Smooth muscle cell of the brain vasculature (primary cell): ENCODE measurements around the gene DSE.

Experiments used
- DNase-seq: peaks from one replicate; pipeline ENCODE4 v3.0.0-alpha.2; 2012; ENCODE audit warnings: low read depth, low spot score

DSE gene

GRCh38 chr6:116446399-116446798 lies 75.7 kb downstream of the DSE start:
- DNase-seq: no peak

GRCh38 chr6:116447052-116447451 lies 76.3 kb downstream of the DSE start:
- DNase-seq: no peak

DNA sequence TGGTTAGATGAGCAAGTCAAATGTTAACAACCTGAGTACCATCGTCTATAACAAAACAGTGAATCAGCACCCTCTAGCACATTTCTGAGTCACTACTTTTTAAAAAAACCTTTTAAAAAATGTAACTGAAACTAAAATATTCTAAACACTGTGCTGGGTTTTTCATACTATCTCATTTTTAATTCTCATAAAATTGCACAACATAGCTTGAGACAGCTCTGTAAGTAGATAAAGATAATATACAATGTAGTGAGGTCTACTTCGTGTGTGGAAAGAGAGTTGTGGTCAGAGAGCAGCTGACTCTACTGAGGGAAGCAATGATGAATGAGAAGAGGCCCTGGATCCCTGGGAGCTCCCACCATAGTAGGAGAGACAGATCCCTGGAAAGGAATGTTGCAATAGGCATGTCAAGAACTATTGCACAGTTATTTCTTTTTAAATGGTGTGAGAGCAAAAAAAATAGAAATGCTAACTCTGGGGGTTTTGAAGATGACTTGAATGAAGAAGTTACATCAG lies 76.8 kb downstream of the DSE start:
- DNase-seq: no peak

DNA sequence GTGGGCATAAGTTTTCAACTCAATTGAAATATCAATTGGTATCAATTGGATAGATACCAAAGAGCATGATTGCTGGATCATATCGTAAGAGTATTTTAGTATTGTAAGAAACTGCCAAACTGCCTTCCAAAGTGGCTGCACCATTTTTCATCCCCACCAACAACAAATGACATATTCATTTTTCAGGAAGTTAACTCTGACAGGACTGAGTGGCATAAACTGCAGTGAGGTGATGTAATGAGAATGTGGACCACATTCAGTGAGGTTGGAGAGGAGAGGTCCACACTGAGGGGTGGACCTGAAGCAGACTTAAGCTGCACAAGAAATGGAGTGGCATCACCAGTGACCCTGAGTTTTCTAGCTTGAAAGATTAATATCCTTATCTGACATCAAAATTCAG lies 78.8 kb downstream of the DSE start:
- no peak for DNase-seq

DNA sequence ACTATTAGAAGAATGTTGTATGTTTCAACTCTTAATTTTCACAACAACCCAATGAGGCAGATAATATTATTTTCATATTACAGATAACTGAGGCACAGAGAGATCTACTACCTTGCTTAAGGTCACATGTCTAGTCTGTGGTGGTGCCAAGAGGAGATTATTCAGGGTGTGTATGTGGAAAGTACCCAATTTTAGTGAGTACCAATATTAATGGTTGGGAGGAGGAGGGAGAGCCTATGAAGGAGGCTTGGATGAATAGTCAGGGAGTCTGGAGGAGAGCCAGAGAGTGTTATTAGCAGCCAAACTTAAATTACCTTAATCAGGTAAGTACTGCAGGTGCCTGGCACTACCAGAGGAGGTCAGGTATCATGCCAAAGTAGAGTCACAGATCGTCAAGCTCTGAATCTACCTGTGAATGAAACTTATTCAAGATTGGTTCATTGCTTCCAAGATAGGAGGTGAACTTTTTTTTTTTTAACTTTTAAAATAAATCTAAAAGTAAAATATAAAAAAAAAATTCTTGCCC lies 79.5 kb downstream of the DSE start:
- DNase-seq: no peak

DNA sequence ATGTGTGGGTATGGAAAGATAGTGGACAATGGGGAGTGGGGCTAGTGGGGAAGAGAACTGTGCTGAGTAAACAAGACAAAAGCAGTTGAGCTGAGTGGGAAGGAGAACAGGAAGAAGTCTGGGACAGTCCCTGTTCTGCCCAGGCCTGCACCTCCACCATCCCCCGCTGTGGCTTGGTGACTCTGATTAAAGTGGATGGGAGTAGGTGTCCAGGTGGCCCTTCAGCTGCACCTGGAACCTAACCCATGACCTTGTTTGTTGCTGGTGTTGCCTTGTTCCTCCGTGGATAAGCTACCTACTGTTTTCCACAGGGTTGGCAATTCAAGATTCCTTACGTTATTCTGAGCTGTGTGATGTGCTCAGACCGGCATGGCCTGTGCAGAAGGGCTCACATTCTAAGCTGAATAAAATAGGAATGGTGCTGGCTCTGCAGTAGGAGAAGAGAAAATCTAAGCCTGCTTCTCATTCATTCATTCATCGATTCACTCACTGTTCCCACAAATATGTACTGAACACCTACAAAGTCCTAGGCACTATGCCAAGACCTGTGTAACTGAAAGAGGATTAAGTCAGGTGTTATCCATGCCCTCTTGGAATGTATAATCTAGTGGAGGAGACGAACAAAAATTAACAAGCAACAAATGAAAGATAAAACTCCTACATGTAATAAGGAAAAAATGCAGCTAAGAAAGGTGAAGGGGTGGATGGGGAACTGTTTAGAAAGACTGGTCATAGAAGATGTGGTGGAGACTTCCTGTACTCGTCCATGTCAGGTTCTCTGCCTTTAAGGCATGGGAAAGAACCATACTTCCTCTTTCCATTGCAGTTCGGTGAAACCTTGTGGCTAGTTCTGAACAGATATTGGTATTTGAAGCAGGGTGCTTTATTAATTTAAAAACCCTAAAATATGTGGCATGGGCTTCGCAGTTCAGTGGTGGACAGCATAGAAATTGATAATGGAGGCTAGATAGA lies 80.3 kb downstream of the DSE start:
- DNase-seq: no peak

DNA sequence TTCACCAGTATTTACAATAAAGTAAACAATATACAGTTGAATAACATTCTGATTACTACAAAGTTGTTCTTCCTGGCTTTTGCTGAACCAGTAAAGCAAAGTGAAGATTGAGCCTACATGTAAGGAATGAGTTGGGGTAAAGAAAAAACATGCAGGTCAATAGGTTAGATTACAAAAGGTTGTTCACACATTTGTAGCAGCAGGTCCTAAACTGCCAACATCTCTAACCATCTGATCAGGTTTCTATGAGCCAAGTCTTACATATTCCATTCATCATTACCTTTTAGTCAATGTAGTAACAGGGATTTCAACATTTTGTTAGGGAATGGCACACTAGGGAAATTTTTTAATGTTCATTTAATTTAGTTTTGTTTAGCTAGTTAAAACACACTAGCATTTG lies 81.2 kb downstream of the DSE start:
- no peak for DNase-seq

DNA sequence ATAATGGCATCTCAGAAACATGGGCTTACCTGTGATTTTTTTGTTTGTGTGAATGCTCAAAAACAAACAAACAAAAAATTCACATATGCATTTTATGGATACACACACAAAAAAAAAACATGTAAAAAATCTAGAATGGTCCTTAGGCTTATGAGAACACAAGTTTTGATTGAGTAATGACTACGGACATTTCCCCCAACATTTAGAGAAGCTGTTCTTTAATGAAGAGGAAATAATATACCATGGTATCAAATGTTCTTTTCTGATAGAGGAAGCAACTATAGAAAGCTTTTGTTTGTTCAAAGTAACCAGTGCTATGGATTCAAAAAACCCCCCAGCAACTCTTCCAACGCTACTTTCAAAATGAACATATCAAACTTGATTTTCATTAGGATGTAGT lies 81.8 kb downstream of the DSE start:
- no peak for DNase-seq

DNA sequence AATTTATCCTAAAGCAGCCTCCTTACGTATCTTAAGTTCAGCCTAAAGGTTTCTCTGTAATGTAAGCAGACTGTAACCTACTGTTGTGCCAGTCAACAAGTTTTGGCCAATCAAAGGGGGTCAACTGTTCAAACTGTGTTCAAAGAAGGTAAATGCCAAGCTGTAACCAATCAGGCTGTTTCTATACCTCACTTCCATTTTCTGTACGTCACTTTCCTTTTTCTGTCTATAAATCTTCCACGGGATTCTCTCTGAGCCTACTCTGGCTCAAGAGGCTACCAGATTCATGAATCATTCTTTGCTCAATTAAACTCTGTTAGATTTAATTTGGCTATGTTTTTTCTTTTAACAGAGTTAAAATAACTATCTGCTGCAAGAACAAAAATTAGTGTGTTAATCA lies 85.4 kb downstream of the DSE start:
- no peak for DNase-seq

GRCh38 chr6:116456927-116457326 lies 86.2 kb downstream of the DSE start:
- DNase-seq: no peak

DNA sequence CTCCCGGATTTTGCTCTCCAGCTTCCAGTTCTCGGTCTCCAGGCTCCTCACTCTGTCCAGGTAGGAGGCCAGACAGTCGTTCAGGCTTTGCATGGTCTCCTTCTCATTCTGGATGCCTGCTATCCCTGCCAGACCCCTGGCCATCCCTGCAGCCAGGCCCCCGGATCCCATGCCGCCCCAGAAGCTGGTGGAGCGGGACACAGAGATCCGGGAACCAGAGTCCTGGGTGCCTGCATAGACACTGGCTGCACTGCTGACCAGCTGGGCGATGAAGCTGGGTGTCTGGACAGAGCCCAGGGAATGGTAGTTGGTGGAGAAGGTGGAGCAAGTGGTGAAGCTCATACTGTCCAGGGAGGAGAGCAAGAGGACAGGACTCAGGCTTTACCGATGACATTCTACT lies 87.5 kb downstream of the DSE start:
- no peak for DNase-seq

- DNase-seq: no peak
These were observed 89.2 kb downstream of the DSE start for GRCh38 chr6:116459927-116460326.

GRCh38 chr6:116461331-116461931 lies 90.7 kb downstream of the DSE start, which contains the start of gene CALHM6:
TSS of gene CALHM6 (plus strand) at chr6:116461375. CDS start at chr6:116461930, 555 bp downstream.
- DNase-seq: no peak

DNA sequence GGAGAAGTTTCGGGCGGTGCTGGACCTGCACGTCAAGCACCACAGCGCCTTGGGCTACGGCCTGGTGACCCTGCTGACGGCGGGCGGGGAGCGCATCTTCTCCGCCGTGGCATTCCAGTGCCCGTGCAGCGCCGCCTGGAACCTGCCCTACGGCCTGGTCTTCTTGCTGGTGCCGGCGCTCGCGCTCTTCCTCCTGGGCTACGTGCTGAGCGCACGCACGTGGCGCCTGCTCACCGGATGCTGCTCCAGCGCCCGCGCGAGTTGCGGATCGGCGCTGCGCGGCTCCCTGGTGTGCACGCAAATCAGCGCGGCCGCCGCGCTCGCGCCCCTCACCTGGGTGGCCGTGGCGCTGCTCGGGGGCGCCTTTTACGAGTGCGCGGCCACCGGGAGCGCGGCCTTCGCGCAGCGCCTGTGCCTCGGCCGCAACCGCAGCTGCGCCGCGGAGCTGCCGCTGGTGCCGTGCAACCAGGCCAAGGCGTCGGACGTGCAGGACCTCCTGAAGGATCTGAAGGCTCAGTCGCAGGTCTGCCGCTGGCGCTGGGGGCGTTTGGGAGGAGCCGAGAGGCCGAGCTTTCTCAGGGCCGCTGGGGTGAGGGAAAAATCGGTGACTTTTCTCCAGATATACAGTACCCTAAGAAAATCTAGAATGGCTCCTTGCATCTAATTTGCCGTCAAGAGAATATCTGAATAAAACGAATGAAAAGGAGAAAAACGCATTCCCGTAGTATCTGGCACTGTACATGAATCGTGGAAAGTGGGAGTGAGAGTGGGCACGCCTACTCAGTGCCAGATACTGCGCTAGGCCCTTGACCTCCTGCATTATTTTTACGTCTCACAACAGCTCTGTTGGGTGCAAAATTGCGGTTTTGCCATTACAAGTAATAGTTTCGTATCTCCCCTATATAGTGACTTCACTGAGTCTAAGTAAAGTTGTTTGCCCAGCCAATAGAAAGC lies 91.5 kb downstream of the DSE start:
- no peak for DNase-seq

- DNase-seq: no peak
These were observed 92.6 kb downstream of the DSE start for GRCh38 chr6:116463301-116463700.

DNA sequence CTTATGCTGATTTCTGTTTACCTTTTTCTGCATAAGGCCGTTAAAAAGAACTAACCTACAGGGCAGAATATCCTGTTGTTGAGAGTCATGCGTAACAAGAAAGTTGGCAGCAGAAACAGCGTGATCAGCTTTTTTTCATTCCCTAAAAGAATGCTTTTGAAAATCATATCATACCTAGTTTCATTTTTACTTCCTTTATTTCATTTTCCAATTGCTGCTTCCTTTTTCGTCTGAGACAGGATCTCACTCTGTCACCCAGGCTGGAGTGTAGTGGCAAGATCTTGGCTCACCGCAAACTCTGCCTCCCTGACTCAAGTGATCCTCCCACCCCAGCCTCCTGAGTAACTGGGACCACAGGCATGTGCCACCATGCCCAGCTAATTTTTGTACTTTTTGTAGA lies 94.5 kb downstream of the DSE start:
- no peak for DNase-seq

DNA sequence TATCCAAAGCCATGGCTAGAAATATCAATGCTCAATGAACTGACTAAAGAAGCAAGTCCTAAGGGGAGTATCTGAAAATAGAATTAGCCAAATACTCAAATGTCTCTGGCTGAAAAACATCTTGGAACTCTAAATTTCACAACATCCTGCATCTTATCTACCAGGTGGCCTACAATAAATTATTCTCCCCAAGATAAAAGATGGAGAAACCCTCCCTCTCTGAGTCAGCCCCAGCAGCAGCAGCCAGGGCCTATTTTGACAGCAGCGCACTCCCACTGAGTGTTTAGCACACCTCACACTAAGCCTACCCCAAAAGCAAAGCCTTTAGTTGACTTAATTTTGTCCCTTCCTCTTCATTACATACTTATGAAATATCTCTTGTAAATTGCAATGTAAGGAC lies 96.3 kb downstream of the DSE start:
- no peak for DNase-seq

DNA sequence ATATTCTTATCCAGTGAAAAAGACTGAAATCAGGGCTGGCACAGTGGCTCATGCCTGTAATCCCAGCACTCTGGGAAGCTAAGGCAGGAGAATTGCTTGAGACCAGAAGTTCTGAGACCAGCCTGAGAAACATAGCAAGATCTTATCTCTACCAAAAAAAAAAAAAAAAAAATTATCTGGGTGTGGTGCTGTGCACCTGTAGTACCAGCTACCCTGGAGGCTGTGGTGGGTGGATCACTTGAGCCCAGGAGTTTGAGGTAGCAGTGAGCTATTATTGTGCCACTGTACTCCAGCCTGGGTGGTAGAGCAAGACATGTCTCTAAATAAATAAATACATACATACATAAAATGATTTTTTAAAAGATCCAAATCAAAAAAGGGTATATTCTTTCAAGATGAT lies 96.8 kb downstream of the DSE start:
- DNase-seq: no peak

DNA sequence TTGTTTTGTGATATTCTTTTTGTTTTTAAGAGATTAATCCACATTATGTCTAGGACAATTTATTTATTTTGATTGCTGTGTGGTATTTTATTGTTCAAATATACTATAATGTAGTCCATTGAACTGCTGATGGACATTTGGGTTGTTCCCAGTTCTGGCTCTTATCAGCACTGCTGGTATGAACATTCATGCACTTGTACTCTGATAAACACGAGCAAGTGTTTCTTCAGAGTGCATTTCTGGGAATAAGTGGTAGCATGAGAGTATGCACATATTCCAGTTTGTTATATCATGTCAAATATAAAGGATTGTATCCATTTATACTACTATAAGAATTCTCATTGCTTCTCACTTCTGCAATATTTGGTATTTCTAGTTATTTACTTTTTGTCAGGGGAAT lies 97.5 kb downstream of the DSE start:
- no peak for DNase-seq

GRCh38 chr6:116471531-116471930 lies 100.8 kb downstream of the DSE start:
- DNase-seq: no peak

DNA sequence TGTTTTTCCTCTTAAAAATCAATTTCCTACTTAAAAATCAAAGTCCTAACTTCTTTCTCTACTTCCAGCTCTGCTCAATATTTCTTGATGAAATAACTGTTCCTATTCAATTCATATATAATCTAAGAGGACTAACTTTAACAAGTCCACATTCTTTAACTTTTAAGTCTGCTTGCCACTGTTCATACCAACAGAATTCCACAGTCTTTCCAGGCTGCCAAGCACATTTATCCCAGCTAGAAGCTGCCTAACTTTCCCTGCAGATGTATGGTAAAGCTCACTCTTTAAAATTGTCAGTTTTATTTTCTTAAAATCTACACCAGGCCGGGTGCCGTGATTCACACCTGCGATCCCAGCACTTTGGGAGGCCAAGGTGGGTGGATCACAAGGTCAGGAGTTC lies 102.0 kb downstream of the DSE start:
- DNase-seq: no peak

DNA sequence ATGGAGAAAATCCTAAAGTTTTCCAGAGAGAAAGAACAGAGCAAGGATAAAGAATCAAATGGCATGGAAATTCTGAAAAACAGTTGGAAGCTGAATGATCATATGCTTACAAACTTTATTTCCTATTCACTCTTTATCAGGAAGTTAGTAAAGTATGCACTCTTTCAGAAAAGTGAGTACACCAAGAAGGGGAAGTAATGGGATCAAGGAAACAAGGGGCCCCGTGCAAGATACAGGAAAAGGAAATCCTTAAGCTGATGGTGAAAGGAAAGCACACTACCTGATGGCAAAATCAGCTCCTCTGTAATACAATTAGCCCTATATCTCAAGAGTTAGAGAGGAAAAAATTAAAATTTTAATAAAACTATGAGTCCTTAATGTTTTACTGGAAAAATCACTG lies 104.4 kb downstream of the DSE start:
- no peak for DNase-seq
